HG03521 (cell line): ENCODE results near the gene ZSWIM6.

Source experiments
- ATAC-seq: cut with Tn5 transposase; IDR thresholded peaks from one replicate; pipeline ENCODE4 v1.9.1; 2021; ENCODE audit warnings: mild to moderate bottlenecking, moderate library complexity; ENCODE audit not compliant: unreplicated experiment

The ZSWIM6 gene

DNA sequence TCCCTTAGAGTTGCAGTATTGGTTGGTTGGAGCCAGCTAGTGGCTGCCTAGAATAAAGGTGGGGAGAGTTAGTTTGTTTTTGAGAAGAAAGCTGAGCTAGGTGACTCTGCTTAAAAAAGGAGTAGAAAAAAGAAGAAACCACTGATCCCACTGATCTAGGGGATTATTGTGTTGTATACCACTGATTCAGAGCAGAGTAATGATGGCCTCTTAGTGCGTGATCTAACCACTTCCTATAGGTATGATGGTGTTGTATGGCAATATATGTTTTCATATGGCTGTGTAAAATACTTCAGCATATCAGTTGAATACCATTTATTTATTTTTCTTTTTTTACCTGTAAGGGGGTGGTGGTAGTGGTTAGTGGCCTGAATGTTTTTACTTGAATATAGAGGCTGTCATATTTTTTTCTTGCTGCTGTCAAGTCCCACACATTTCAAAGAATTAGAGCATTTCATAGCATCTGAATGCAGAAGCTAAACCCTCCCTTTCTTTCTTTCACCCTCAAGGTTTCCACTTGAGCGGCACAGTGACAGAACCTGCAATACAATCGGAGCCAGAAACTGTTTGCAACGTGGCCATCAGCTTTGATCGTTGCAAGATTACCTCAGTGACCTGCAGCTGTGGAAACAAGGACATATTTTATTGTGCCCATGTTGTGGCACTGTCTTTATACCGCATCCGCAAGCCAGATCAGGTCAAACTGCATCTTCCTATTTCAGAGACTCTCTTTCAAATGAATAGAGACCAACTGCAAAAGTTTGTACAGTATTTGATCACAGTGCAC lies 140.3 kb downstream of the ZSWIM6 start:
- ATAC-seq = no peak

DNA sequence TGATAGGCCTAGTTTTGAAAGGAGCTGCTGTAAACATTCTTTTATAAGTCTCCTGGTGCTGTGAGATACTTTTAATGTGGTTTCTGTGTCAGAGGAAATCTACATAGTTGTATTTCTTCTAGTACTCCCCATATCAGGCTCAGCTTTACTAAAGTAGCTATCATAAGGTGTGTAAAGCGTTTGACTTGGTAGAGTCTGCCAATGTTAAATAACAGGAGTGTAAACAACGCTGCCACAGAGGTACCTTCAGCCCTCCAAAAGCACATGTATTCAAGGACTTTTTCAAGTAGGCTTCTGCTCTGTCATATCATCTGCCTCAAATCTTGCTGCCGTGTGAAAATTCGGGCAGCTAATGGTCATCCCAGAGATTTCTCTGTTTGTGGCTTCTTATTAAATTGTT lies 142.7 kb downstream of the ZSWIM6 start:
- no peak for ATAC-seq

DNA sequence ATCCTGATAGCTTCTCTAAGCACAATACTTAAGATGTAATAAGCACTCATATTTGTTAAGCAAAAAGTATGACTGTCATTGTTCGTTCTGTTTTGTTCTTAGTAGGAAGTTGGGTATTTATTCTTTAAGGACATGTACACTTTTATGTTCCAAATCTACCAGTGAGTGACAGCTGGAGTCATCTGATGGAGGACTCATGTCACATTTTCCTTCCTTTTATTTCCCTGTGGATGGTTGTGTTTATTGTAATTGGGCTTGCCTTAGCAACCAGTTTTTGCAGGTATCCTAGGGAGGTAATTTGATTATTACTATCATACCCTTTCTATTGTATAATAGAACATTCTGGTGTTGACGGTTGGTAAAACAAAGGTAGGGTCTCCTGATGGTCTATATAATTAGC lies 145.7 kb downstream of the ZSWIM6 start:
- ATAC-seq = no peak

DNA sequence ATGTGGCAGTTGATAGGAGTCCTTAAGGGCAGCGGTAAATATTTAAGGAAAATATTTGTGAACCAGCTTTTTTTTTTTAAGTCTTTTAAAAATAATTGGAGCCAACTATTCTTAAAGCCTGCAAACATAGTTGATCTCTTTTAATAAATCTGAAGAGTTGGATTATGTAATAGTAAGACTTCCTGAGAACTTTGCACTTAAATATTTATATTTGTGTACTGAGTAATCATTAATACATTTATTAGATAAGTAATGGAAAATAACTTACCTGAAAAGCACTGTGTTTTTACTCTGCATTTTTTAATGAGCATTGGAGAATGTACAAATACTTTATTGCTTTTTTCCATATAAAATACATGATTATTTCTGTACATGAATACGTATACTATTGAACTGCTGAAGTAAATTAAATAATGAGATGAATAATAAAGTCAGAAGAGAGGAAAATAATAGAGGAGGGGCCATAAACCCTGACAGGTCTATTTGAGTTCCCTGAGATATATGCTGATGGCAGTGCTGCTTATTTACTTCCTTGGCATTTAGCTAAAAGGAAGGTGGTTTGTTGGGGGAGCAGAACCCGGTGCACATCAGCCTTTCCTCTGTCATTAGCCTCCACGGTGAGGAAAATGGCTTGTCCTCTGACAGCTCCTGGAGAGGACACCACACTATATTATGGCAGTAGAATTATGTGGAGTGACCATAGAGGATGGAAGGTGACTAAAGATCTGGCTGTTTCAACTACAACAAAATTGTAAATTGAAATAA lies 148.0 kb downstream of the ZSWIM6 start:
- no peak for ATAC-seq

DNA sequence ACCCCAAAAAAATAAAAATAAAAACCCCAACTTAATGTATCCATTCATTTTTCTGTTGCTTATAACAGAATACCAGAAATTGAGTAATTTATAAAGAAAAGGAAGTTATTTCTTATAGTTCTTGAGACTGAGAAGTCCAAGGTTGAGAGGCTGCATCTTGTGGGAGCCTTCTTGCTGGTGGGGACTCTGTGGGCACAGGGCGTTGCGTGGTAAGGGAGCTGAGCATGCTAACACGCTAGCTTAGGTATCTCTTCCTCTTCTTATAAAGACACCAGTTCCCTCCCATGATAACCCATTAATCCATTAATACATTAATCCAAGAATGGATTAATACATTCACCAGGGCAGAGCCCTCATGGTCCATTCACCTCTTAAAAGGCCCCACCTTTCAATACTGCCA lies 150.9 kb downstream of the ZSWIM6 start:
- no peak for ATAC-seq

DNA sequence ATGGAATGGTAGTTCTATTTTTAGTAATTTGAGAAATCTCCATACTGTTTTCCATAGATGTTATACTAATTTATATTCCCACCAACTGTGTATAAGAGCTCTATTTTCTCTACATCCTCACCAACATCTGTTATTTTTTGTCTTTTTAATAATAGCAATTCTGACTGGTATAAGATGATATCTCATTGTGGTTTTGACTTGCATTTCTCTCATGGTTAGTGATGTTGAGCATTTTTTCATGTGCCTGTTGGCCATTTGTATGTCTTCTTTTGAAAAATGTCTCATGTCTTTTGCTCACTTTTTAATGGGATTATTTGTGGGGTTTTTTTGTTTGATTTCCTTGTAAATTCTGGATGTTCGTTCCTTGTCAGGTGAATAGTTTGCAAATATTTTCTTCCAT lies 154.4 kb downstream of the ZSWIM6 start:
- no peak for ATAC-seq

DNA sequence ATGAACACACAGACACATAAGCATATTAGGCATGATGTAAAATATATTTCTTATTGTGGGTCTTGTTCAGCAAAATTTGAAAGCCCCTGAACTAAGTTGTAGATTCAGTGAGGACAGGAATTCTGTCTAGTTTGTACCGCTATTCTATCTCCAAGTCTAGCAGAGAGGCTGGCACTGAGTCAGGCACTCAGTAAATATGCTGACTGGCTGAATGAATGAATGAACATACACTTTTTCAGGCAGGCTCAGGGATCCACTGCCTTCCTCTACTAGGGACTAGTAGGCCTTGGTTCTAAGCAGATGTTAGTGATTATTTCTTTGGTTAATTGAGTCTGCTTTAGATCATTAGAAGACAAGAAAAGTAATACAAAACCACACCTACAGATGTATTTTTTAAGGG lies 157.5 kb downstream of the ZSWIM6 start:
- no peak for ATAC-seq

DNA sequence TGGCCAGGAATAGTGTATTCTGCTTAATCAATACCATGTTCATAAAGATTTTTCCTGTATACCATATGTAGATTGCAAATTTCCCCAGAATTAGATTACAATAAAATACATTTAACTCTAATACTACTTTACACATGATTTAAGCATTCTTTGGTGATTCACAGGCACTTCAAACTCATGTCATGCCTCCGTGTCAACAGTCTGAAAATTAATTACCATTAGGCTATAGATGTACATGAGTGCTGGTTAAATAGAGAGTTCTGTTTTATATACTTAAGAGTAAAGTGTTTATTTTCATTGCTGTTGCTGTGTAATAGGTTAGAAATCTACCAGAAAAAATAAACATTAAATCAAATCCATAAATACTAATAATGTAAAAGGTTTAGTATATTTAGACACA lies 159.8 kb downstream of the ZSWIM6 start:
- ATAC-seq = no peak

DNA sequence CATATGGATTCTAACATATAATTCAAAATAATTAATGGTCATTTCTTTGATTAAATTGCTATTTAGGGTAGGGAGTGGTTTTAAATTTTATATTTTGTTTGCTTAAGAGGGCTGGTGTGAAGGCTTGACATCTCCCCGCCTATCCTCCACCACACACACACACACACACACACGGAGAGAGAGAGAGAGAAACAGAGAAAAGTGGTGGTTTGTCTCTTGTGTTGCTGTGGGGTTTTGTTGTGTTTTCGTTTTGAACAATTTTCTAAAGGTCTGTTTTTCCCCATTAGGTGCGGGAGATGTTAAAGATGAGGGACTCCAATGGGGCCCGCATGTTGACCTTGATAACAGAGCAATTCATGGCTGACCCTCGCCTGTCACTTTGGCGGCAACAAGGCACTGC lies 161.9 kb downstream of the ZSWIM6 start:
- ATAC-seq = no peak

DNA sequence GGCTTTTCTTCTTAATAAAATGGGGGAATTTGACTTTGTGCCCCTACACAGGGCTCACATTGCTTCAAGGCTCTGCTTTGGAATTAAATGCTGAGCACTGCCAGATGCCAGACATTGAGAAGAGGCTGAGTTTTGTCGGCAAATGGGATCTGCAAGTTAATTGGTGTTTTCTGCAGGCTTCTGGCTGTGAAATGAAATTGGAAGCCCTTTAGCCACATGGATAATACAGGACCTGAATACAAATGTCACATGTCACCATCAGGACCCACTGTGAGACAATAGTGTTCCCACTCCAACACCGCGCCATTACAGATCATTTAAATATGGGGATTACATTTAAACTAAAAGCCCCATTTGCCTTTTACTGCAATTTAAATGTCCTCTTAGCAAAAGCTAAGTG lies 164.4 kb downstream of the ZSWIM6 start:
- no peak for ATAC-seq

DNA sequence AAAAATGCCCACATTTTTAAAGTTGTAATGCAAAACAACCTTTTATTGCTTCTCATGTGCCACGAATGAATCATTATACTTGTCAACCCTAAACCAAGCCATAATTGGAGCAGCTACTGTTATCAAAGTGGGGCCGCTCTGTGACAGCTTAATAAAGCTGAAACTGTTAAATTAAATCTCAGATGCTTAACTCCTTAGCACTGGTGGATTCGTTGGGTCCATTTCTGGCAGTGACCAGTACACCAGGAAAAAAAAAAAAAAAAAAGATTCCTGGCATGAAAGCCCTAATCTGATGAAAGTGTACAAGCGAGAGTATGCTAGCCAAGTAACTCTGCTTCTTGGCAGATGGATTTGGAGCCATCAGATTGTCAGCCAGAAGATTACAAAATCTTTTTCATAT lies 164.8 kb downstream of the ZSWIM6 start:
- no peak for ATAC-seq

DNA sequence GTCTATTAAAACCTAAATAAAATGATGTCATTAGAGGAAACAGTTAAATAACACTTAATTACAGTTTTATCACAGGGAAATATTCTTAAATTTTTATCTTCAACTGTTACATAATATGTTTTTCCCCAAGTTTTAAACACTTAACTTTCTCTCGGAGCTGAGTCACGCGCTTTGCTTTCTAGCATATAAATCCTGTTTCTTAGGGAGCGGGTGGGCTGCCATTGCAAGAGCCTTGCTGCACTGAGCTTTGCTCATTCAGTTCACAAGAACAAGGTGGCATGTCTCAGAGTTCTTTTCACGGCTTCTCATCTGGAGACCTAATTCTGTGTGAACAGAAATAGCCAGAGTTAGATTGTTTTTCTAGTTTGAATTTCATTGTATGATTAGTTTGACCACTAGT lies 166.1 kb downstream of the ZSWIM6 start:
- ATAC-seq = no peak

DNA sequence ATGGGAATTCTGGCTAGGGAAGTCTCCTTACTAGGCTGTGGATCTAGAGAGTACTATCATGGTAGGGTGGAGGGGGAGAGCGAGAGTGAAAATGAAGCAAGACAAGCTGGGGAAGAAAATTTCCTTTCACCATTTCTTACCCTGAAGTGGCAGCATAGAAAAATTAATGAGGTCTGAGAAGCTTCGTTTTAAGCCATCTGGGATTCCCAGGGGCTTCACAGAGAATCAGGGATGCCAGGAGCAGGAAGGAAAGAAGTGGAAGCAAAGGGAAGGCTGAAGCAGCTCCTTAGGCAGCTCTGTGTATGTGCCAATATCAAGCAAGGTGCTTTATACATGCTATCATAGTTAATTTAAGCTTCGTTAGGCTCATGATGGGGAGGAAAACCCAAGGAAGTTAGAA lies 169.9 kb downstream of the ZSWIM6 start:
- no peak for ATAC-seq

DNA sequence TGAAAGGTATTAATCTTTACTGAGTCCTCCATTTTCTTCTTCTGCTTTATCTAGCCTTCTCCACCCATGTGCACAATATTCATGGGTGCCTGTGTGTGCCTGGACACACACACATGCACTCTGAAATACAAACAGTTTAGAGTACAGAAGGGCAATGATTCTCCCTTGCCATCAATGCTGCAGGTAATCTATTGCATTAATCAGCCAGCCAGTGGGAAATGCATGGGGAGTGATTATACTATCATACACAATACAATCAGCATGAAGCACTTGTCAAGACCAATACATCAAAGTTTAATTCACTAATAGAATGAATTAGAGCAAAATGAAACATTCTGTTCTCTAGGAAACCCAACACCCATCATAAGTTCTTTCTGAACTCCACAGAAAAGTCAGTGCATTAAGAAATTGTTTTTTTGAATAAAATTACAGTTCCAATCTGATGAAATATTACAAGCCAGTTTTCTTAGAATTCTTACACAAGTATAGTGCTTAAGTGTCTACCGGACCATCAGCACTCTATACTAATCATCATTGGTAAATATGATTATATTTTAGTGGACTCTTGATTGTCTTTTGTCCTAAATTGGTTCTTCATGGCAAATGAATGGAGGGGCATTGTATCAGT lies 172.2 kb downstream of the ZSWIM6 start:
- no peak for ATAC-seq

DNA sequence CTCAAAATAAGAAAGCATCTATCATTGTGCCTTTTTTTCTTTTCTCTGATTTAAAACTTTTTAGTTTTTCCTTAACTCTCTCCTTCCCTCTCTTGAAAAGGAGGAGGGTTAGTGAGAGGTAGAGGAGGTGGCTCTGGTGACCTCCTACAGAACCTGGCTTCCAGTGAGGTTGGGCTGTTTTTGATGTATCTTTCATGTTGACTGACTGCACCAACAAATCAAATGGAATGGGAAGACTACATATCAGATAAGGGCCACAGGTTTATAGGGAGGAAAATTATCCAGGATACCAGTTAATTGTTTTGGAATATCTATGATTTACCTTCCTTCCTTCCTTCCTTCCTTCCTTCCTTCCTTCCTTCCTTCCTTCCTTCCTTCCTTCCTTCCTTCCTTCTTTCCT lies 173.2 kb downstream of the ZSWIM6 start:
- no peak for ATAC-seq

DNA sequence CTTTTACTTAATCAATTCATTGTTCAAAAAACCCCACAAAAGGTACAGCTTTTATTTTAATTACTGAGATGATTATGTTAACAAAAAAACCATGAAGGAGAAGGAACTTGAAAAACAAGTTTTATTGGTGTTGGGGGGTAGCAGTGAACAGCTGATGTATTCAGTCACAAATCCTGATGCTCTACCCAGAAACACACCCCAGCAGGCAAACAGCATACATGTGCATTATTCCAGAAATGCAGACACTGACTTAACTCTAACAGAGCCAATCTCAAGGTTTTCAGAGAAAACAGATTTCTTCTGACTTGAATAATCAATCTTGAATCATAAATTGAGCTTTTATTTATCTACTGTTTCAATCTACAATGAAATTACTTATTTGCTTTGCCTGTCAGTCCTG lies 175.2 kb downstream of the ZSWIM6 start:
- ATAC-seq = no peak

DNA sequence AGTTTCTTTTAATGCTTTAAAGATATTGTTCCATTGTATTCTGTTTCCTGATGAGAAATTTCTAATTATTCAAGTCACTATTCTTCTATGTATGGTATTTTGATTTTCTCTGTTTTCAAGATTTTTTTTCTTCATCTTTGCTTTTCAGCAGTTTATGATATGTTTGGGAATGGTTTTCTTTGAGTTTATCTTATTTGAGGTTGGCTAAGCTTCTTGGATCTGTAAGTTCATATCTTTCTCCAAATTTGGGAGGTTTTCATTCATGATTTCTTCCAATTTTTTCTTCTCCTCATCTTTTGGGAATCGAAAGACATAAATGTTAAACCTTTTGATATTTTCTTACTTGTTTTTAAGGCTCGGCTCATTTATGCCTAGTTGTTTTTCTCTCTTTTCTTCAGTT lies 184.9 kb downstream of the ZSWIM6 start:
- ATAC-seq = no peak

DNA sequence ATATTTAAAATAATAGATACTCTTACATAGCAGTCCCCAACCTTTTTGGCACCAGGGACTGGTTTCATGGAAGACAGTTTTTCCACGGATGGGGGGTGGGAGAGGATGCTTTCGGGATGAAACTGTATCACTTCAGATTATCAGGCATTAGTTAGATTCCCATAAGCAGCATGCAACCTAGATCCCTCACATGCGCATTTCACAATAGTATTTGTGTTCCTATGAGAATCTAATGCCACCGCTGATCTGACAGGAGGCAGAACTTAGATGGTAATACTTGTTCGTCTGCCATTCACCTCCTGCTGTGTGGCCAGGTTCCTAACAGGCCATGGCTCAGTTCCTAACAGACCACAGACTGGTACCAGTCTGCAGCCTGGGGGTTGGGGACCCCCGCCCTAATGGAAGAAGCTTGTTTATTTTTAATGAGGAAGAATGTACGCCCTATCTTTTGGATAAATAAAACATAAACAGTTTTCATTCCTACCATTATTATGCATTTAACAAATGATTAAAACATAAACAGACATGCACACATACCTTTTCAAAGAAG lies 187.7 kb downstream of the ZSWIM6 start:
- no peak for ATAC-seq

DNA sequence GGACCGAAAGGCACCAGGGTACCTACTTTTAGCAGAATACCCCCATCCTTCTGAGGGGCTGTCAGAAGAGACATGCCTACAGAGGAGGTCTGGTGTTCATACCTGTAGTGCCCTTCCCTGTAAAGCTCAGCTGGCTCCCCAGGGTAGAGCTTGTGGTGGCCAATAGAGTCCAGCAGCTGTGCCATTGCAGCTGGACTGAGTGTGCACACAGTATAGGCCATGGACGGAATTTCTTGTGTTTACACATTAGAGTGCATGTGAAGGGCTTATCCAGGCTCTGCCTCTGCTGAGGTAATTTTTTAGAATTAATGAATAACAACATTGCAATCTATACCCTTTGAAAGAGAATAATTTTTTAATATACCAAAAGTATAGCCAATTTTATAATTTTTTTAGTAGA lies 191.0 kb downstream of the ZSWIM6 start:
- no peak for ATAC-seq

DNA sequence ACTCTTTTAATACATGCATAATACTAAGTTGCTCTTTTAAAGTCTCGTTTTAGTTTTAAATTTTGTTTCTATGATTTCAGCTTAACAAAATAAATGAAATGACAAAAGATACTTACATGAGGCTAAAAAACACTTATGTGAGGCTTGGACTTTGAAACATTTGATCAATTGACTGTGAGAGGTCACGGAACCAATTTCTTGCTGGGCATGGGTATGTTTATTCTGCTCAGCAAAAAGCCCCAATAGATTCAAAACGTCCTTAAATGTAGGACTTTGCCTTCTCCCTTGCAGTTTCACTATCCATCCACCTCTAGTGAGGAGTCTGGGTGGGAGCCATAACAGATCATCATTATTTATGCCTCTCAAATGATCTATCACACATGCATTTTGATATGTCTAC lies 191.9 kb downstream of the ZSWIM6 start:
- no peak for ATAC-seq

DNA sequence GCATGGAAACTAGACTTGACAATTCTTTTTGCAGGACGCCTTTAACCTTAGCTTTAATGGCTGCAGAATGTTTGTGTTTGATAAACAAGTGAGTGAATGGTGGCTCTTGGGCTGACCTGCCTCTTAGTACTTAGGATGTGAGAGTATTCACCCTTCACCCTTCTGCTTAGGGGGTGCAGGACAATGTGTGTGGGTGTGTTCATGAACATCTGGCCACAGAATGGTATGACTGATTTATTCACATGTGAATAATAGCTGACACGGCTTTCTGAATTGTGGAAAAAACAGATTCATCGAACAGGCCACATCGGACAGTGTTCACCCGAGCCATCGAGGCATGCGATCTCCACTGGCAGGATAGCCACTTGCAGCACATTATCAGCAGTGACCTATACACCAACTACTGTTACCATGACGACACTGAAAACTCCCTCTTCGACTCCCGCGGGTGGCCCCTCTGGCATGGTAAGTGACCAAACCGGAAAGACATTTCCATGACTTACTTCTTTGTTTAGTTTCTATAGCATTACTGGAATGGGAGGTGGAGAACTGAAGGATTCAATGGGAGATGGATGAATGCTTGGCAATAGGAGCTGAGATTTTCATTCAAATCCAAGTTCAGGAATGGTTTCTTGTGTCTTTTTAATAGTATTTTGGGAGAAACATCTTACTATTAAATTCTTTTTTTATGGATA lies 193.6 kb downstream of the ZSWIM6 start:
- ATAC-seq = no peak
